T1000 (cell line): ENCODE results near the gene VEGFB.
A peak's percentile ranks its signal among the peaks of the same experiment; 100 is the strongest.

ENCODE experiments used
- DNase-seq: peaks from one replicate; lab custom pipeline; 2025; ENCODE audit warnings: mixed read lengths; lab: John Stamatoyannopoulos, UW

Gene VEGFB

GRCh38 chr11:64262271-64263002 lies 28.1 kb downstream of the VEGFB start:
- no peak for DNase-seq

GRCh38 chr11:64263021-64263946 lies 28.9 kb downstream of the VEGFB start:
- DNase-seq: peak; percentile 41

- DNase-seq: no peak
Observed at GRCh38 chr11:64263947-64264317, 29.5 kb downstream of the VEGFB start.

- no peak for DNase-seq
Observed at GRCh38 chr11:64264371-64264852, 30.0 kb downstream of the VEGFB start.

GRCh38 chr11:64265176-64266160 lies 31.1 kb downstream of the VEGFB start:
- no peak for DNase-seq

- peak; percentile 57 for DNase-seq
Observed at GRCh38 chr11:64266339-64266738, 32.0 kb downstream of the VEGFB start.

- DNase-seq: no peak
Observed at GRCh38 chr11:64267207-64267945, 33.0 kb downstream of the VEGFB start.

- peak; percentile 30 for DNase-seq
Observed at GRCh38 chr11:64268025-64268892, 33.9 kb downstream of the VEGFB start.

GRCh38 chr11:64268893-64269539 lies 34.6 kb downstream of the VEGFB start:
- DNase-seq: no peak

GRCh38 chr11:64269540-64270220 lies 35.3 kb downstream of the VEGFB start:
- peak; percentile 99 for DNase-seq

GRCh38 chr11:64275031-64275800 lies 40.8 kb downstream of the VEGFB start:
- no peak for DNase-seq

- no peak for DNase-seq
Observed at GRCh38 chr11:64275841-64276240, 41.5 kb downstream of the VEGFB start.

GRCh38 chr11:64276653-64277431 lies 42.5 kb downstream of the VEGFB start:
- DNase-seq: peak; percentile 94

- no peak for DNase-seq
Observed at GRCh38 chr11:64278576-64279190, 44.3 kb downstream of the VEGFB start.

GRCh38 chr11:64281957-64282770 lies 47.8 kb downstream of the VEGFB start:
- DNase-seq: no peak

GRCh38 chr11:64283092-64283491 lies 48.7 kb downstream of the VEGFB start:
- DNase-seq: no peak
